Sigmoid colon (tissue), 4 donors: Measurements from ENCODE around the gene TSPAN11.

ENCODE experiments used
- CTCF ChIP-seq, 4 experiments: fragments of 450-650 bp in 3 of 4; fragments of 200-600 bp in 1 of 4; IDR thresholded peaks; one replicate each; pipeline ENCODE4 v1.5.1; 2016 to 2019; ENCODE audit warnings: antibody characterized with exemption in 4 of 4, mild to moderate bottlenecking in 3 of 4, moderate library complexity in 2 of 4
- EP300 ChIP-seq, 4 donors: sonication (generic); formaldehyde crosslinking; IDR thresholded peaks; one replicate each; pipeline ENCODE4 v1.6.1; 2017; ENCODE audit warnings: antibody characterized with exemption in 4 of 4
- POLR2A ChIP-seq, 2 donors: fragments of 450-650 bp; IDR thresholded peaks; one replicate each; pipeline ENCODE4 v1.6.1; 2016; ENCODE audit warnings: antibody characterized with exemption in 2 of 2, mild to moderate bottlenecking in 2 of 2, moderate library complexity in 2 of 2
- POLR2AphosphoS5 ChIP-seq, 4 donors: sonication (generic); formaldehyde crosslinking; IDR thresholded peaks; one replicate each; pipeline ENCODE4 v1.6.1; 2017; ENCODE audit warnings: antibody characterized with exemption in 4 of 4

- TF ChIP-seq CTCF (IDR thresholded peaks at IDR 0.05), result no peak
- TF ChIP-seq POLR2A (IDR thresholded peaks at IDR 0.05), result no peak
- no peak for TF ChIP-seq POLR2AphosphoS5 (IDR thresholded peaks at IDR 0.05)
- TF ChIP-seq EP300 (IDR thresholded peaks at IDR 0.05), result no peak
Observed at GRCh38 chr12:30939234-30939633, 12.7 kb downstream of the TSPAN11 start.
